ENCODE results near the gene DUSP1. TPM values are rescaled to one million over a fixed set of nuclear protein-coding genes. Genes with fewer than 3 reads are reported as not detected.

Gene DUSP1
- polyA plus RNA-seq, 1 donor (not counting 4 experiments of a cell fraction or from before 2014, with no cell fraction given), result 174 TPM

DNA sequence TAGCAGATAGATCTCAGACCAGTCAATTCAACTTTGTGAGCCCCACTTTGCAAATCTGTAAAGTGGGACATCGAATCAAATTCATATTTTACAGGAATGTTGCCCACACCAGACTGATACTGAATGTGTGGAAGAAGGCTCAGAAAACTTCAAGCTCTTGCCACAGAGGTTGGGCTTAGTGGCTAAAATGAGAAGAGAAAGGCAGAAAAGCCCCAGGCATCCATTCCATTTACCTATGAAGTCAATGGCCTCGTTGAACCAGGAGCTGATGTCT, 1.7 kb downstream of the DUSP1 start:
- Histone ChIP-seq H3K79me2 (ENCODE audit: control insufficient read depth, insufficient read depth, low read length) (peaks cover 22% of the 10 kb centered on the region), H3K9me1 (ENCODE audit: control insufficient read depth, extremely low read depth, insufficient read depth, low read length) (no peaks in the 10 kb centered on the region), H2AFZ (ENCODE audit: control insufficient read depth, low read length) (no peak overlapping the region), H3K9ac (ENCODE audit: control insufficient read depth, extremely low read depth, insufficient read depth, low read length) (peak overlapping the region; percentile 97), H3K4me3 (ENCODE audit: control insufficient read depth in 2 of 3, extremely low read depth in 1 of 3, insufficient read depth in 2 of 3, low read depth in 1 of 3, low read length in 3 of 3) (peak overlapping the region; percentile 85 to 90 (median 89)), H3K27ac (ENCODE audit: control insufficient read depth, insufficient read depth, low read length) (peak overlapping the region; percentile 92), H3K36me3 (ENCODE audit: control insufficient read depth in 2 of 2, extremely low read depth in 1 of 2, insufficient read depth in 2 of 2, low read length in 2 of 2) (peaks cover 7 to 19% of the 10 kb centered on the region in 2 experiments), H3K9me3 (ENCODE audit: control insufficient read depth, low read depth, low read length) (no peaks in the 10 kb centered on the region), H3K4me1 (ENCODE audit: control insufficient read depth, extremely low read depth, insufficient read depth, low read length) (peaks cover 64% of the 10 kb centered on the region), H3K4me2 (ENCODE audit: control insufficient read depth, extremely low read depth, insufficient read depth, low read depth, low read length) (peak overlapping the region; percentile 79), H3K27me3 (ENCODE audit: control insufficient read depth, extremely low read depth, insufficient read depth, low read length) (no peaks in the 10 kb centered on the region), H4K20me1 (ENCODE audit: control insufficient read depth, extremely low read depth, insufficient read depth, low read length) (peaks cover 6% of the 10 kb centered on the region)
- DNase-seq (ENCODE audit: low read depth, low spot score) (no peak), FAIRE-seq (no peak)
- dilution Hi-C loops (cut with MboI; ENCODE audit: extremely low pct_ligation_motif_present, low sequenced_read_pairs), result no loop called here
- TF ChIP-seq, protein P1, sequence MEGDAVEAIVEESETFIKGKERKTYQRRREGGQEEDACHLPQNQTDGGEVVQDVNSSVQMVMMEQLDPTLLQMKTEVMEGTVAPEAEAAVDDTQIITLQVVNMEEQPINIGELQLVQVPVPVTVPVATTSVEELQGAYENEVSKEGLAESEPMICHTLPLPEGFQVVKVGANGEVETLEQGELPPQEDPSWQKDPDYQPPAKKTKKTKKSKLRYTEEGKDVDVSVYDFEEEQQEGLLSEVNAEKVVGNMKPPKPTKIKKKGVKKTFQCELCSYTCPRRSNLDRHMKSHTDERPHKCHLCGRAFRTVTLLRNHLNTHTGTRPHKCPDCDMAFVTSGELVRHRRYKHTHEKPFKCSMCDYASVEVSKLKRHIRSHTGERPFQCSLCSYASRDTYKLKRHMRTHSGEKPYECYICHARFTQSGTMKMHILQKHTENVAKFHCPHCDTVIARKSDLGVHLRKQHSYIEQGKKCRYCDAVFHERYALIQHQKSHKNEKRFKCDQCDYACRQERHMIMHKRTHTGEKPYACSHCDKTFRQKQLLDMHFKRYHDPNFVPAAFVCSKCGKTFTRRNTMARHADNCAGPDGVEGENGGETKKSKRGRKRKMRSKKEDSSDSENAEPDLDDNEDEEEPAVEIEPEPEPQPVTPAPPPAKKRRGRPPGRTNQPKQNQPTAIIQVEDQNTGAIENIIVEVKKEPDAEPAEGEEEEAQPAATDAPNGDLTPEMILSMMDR (optimal IDR thresholded peaks at IDR 0.05 in 1 of 3, IDR thresholded peaks at IDR 0.05 in 1 of 3, conservative IDR thresholded peaks at IDR 0.05 in 1 of 3; ENCODE audit: extremely low read depth in 1 of 3, insufficient read depth in 2 of 3, low read length in 3 of 3), result no peak
- TF ChIP-seq EZH2 (IDR thresholded peaks at IDR 0.05; ENCODE audit: low read length), result no peak

DNA sequence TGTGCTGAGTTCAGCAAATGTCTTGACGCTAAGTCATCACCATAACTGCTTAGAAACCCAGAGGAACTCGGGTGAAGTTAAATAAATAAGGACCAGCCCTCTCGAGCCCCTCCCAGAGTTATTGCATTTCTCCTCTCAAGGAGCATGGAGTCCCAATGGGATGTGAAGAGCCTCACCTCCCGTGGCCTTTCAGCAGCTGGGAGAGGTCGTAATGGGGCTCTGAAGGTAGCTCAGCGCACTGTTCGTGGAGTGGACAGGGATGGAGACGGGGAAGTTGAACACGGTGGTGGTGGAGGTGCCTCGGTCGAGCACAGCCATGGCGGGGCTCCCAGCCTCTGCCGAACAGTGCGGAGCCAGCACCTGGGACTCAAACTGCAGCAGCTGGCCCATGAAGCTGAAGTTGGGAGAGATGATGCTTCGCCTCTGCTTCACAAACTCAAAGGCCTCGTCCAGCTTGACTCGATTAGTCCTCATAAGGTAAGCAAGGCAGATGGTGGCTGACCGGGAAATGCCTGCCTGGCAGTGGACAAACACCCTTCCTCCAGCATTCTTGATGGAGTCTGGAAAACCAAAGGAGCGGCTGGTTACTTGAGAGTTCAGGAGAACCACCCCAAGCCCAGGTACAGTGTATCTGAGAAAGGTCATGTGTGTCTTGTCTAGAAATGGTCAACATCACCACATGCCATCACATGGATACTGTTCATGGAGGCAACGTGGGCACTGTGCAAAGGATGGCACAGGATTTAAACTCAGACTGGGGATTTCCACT, 2.2 kb downstream of the DUSP1 start:
- Histone ChIP-seq H4K20me1 (ENCODE audit: control insufficient read depth, extremely low read depth, insufficient read depth, low read length) (peaks cover 6% of the 10 kb centered on the region), H3K4me1 (ENCODE audit: control insufficient read depth, extremely low read depth, insufficient read depth, low read length) (peaks cover 64% of the 10 kb centered on the region), H3K9me1 (ENCODE audit: control insufficient read depth, extremely low read depth, insufficient read depth, low read length) (no peaks in the 10 kb centered on the region), H3K36me3 (ENCODE audit: control insufficient read depth in 2 of 2, extremely low read depth in 1 of 2, insufficient read depth in 2 of 2, low read length in 2 of 2) (peaks cover 7 to 19% of the 10 kb centered on the region in 2 experiments), H3K4me3 (ENCODE audit: control insufficient read depth in 2 of 3, extremely low read depth in 1 of 3, insufficient read depth in 2 of 3, low read depth in 1 of 3, low read length in 3 of 3) (peak overlapping the region; percentile 85 to 90 (median 89)), H3K4me2 (ENCODE audit: control insufficient read depth, extremely low read depth, insufficient read depth, low read depth, low read length) (peak overlapping the region; percentile 79), H2AFZ (ENCODE audit: control insufficient read depth, low read length) (no peak overlapping the region), H3K9ac (ENCODE audit: control insufficient read depth, extremely low read depth, insufficient read depth, low read length) (peak overlapping the region; percentile 97), H3K79me2 (ENCODE audit: control insufficient read depth, insufficient read depth, low read length) (peaks cover 22% of the 10 kb centered on the region), H3K27me3 (ENCODE audit: control insufficient read depth, extremely low read depth, insufficient read depth, low read length) (no peaks in the 10 kb centered on the region), H3K27ac (ENCODE audit: control insufficient read depth, insufficient read depth, low read length) (peak overlapping the region; percentile 92), H3K9me3 (ENCODE audit: control insufficient read depth, low read depth, low read length) (no peaks in the 10 kb centered on the region)
- DNase-seq (ENCODE audit: low read depth, low spot score), result no peak
- no peak for FAIRE-seq
- dilution Hi-C loops (cut with MboI; ENCODE audit: extremely low pct_ligation_motif_present, low sequenced_read_pairs), result no loop called here
- TF ChIP-seq, protein P1 (optimal IDR thresholded peaks at IDR 0.05 in 1 of 3, IDR thresholded peaks at IDR 0.05 in 1 of 3, conservative IDR thresholded peaks at IDR 0.05 in 1 of 3; ENCODE audit: extremely low read depth in 1 of 3, insufficient read depth in 2 of 3, low read length in 3 of 3), result no peak
- TF ChIP-seq EZH2 (IDR thresholded peaks at IDR 0.05; ENCODE audit: low read length), result no peak
